Measurements from ENCODE around the gene TRMT10C. TPM values are rescaled to one million over a fixed set of nuclear protein-coding genes. Genes with fewer than 3 reads are reported as not detected.
A peak's percentile ranks its signal among the peaks of the same experiment; 100 is the strongest.

Gene TRMT10C
- total RNA-seq, 2 donors from 2014 or later = 18.0 to 21.8 TPM

GRCh38 chr3:101556064-101556463, 5.6 kb upstream of the TRMT10C start:
- H3K27ac ChIP-seq = no peak overlapping the region
- no peaks in the 10 kb centered on the region for H3K36me3 ChIP-seq
- no peaks in the 10 kb centered on the region for H3K4me1 ChIP-seq
- H3K9me3 ChIP-seq = no peaks in the 10 kb centered on the region
- H3K4me3 ChIP-seq = no peak overlapping the region
- DNase-seq = no peak
- no peak overlapping the region for H3K9ac ChIP-seq (ENCODE audit: low read depth in 2 of 2, low read length in 2 of 2)
- H3K27me3 ChIP-seq = no peaks in the 10 kb centered on the region
- TF ChIP-seq, protein P1, sequence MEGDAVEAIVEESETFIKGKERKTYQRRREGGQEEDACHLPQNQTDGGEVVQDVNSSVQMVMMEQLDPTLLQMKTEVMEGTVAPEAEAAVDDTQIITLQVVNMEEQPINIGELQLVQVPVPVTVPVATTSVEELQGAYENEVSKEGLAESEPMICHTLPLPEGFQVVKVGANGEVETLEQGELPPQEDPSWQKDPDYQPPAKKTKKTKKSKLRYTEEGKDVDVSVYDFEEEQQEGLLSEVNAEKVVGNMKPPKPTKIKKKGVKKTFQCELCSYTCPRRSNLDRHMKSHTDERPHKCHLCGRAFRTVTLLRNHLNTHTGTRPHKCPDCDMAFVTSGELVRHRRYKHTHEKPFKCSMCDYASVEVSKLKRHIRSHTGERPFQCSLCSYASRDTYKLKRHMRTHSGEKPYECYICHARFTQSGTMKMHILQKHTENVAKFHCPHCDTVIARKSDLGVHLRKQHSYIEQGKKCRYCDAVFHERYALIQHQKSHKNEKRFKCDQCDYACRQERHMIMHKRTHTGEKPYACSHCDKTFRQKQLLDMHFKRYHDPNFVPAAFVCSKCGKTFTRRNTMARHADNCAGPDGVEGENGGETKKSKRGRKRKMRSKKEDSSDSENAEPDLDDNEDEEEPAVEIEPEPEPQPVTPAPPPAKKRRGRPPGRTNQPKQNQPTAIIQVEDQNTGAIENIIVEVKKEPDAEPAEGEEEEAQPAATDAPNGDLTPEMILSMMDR (IDR thresholded peaks at IDR 0.05) = no peak
- intact Hi-C loops (cut with DNase I) = no loop called here

GRCh38 chr3:101567528-101568317, 6.1 kb downstream of the TRMT10C start:
- TF ChIP-seq, protein P1 (IDR thresholded peaks at IDR 0.05) = no peak
- Histone ChIP-seq H3K36me3 (no peaks in the 10 kb centered on the region), H3K4me3 (no peak overlapping the region), H3K9me3 (no peaks in the 10 kb centered on the region), H3K4me1 (no peaks in the 10 kb centered on the region), H3K9ac (ENCODE audit: low read depth in 2 of 2, low read length in 2 of 2) (no peak overlapping the region), H3K27me3 (no peaks in the 10 kb centered on the region), H3K27ac (no peak overlapping the region)
- no peak for DNase-seq
- intact Hi-C loops (cut with DNase I) = loop anchor here (5.0 kb wide), 1 partner anchor 50 kb away; no protein-coding TSS in a partner anchor

GRCh38 chr3:101571028-101571895, 9.6 kb downstream of the TRMT10C start:
- H3K27ac ChIP-seq = no peak overlapping the region
- H3K9ac ChIP-seq (ENCODE audit: low read depth in 2 of 2, low read length in 2 of 2) = no peak overlapping the region
- H3K36me3 ChIP-seq = no peaks in the 10 kb centered on the region
- no peak overlapping the region for H3K4me3 ChIP-seq
- H3K9me3 ChIP-seq = no peaks in the 10 kb centered on the region
- DNase-seq = no peak
- TF ChIP-seq, protein P1 (IDR thresholded peaks at IDR 0.05) = no peak
- no peaks in the 10 kb centered on the region for H3K27me3 ChIP-seq
- H3K4me1 ChIP-seq = peaks cover 8% of the 10 kb centered on the region
- intact Hi-C loops (cut with DNase I) = no loop called here

GRCh38 chr3:101573449-101574387, 12.1 kb downstream of the TRMT10C start, which contains the start of gene PCNP:
Gene PCNP, plus strand, starts transcription at chr3:101574180. Its CDS starts 36 bp downstream, at chr3:101574216.
- peak within 1 kb of the TSS; percentile 99 for H3K9ac ChIP-seq (ENCODE audit: low read depth in 2 of 2, low read length in 2 of 2)
- H3K9me3 ChIP-seq = no peaks in the 10 kb centered on the region
- TF ChIP-seq, protein P1 (IDR thresholded peaks at IDR 0.05) = peak; percentile 88
- no peaks in the 10 kb centered on the region for H3K36me3 ChIP-seq
- peaks cover 8% of the 10 kb centered on the region for H3K4me1 ChIP-seq
- DNase-seq = peak; percentile 99
- H3K27me3 ChIP-seq = no peaks in the 10 kb centered on the region
- intact Hi-C loops (cut with DNase I) = no loop called here
- peak within 1 kb of the TSS; percentile 92 for H3K4me3 ChIP-seq
- peak within 1 kb of the TSS; percentile 97 for H3K27ac ChIP-seq
